T-helper 2 cell treated with Interferon-gamma antibody and Interleukin-4, amounts not matched to agents 5 μg/mL and 100 μg/mL, for 36 hours (primary cell): Measurements from ENCODE around the gene ITPRIP.
A peak's percentile ranks its signal among the peaks of the same experiment; 100 is the strongest.

Source experiments
- DNase-seq: peaks from one replicate; pipeline ENCODE4 v3.0.0; 2021; ENCODE audit warnings: low spot score
- H3K27ac Mint-ChIP-seq: one replicate; pipeline ENCODE4 v1.8.0; 2021; ENCODE audit warnings: mild to moderate bottlenecking, mixed read lengths
- H3K27me3 Mint-ChIP-seq: one replicate; pipeline ENCODE4 v1.8.0; 2021; ENCODE audit warnings: low read depth, mixed read lengths
- H3K36me3 Mint-ChIP-seq: one replicate; pipeline ENCODE4 v1.8.0; 2021; ENCODE audit warnings: low read depth, mixed read lengths
- H3K4me1 Mint-ChIP-seq: one replicate; pipeline ENCODE4 v1.8.0; 2021; ENCODE audit warnings: low read depth, mixed read lengths
- H3K4me3 Mint-ChIP-seq: one replicate; pipeline ENCODE4 v1.8.0; 2022; ENCODE audit warnings: mild to moderate bottlenecking, moderate library complexity, mixed read lengths
- H3K9me3 Mint-ChIP-seq: one replicate; pipeline ENCODE4 v1.8.0; 2021; ENCODE audit warnings: mixed read lengths

ITPRIP gene

GRCh38 chr10:104334561-104334960, 3.7 kb downstream of the ITPRIP start:
- H3K27ac Mint-ChIP-seq = no peak overlapping the region
- no peaks in the 10 kb centered on the region for H3K27me3 Mint-ChIP-seq
- H3K4me1 Mint-ChIP-seq = peaks cover 69% of the 10 kb centered on the region
- no peaks in the 10 kb centered on the region for H3K9me3 Mint-ChIP-seq
- peaks cover 22% of the 10 kb centered on the region for H3K36me3 Mint-ChIP-seq
- DNase-seq = no peak
- H3K4me3 Mint-ChIP-seq = no peak overlapping the region

- Mint-ChIP-seq H3K27ac (peak overlapping the region; percentile 69), H3K4me1 (peaks cover 69% of the 10 kb centered on the region), H3K36me3 (peaks cover 22% of the 10 kb centered on the region), H3K4me3 (peak overlapping the region; percentile 35), H3K9me3 (no peaks in the 10 kb centered on the region), H3K27me3 (no peaks in the 10 kb centered on the region)
- no peak for DNase-seq
These were observed 4.4 kb downstream of the ITPRIP start for GRCh38 chr10:104333728-104334373.

- Mint-ChIP-seq H3K4me1 (peaks cover 73% of the 10 kb centered on the region), H3K27ac (peak overlapping the region; percentile 69), H3K36me3 (peaks cover 22% of the 10 kb centered on the region), H3K9me3 (no peaks in the 10 kb centered on the region), H3K27me3 (no peaks in the 10 kb centered on the region), H3K4me3 (peak overlapping the region; percentile 35)
- no peak for DNase-seq
These were observed 5.1 kb downstream of the ITPRIP start for GRCh38 chr10:104333032-104333727.

- no peak for DNase-seq
- Mint-ChIP-seq H3K4me3 (no peak overlapping the region), H3K9me3 (no peaks in the 10 kb centered on the region), H3K27ac (no peak overlapping the region), H3K27me3 (no peaks in the 10 kb centered on the region), H3K36me3 (peaks cover 22% of the 10 kb centered on the region), H3K4me1 (peaks cover 79% of the 10 kb centered on the region)
These were observed 5.8 kb downstream of the ITPRIP start for GRCh38 chr10:104332243-104333031.

GRCh38 chr10:104331208-104331838, 6.9 kb downstream of the ITPRIP start:
- H3K36me3 Mint-ChIP-seq = peaks cover 20% of the 10 kb centered on the region
- H3K4me1 Mint-ChIP-seq = peaks cover 84% of the 10 kb centered on the region
- H3K27me3 Mint-ChIP-seq = no peaks in the 10 kb centered on the region
- H3K4me3 Mint-ChIP-seq = no peak overlapping the region
- DNase-seq = no peak
- no peak overlapping the region for H3K27ac Mint-ChIP-seq
- no peaks in the 10 kb centered on the region for H3K9me3 Mint-ChIP-seq

- no peak for DNase-seq
- Mint-ChIP-seq H3K9me3 (no peaks in the 10 kb centered on the region), H3K27me3 (no peaks in the 10 kb centered on the region), H3K4me3 (peak overlapping the region; percentile 72), H3K36me3 (peaks cover 24% of the 10 kb centered on the region), H3K27ac (no peak overlapping the region), H3K4me1 (peaks cover 80% of the 10 kb centered on the region)
These were observed 7.8 kb downstream of the ITPRIP start for GRCh38 chr10:104330168-104331110.

- H3K27me3 Mint-ChIP-seq = no peaks in the 10 kb centered on the region
- peak overlapping the region; percentile 84 for H3K27ac Mint-ChIP-seq
- H3K4me3 Mint-ChIP-seq = peak overlapping the region; percentile 72
- peaks cover 79% of the 10 kb centered on the region for H3K4me1 Mint-ChIP-seq
- peaks cover 25% of the 10 kb centered on the region for H3K36me3 Mint-ChIP-seq
- no peak for DNase-seq
- H3K9me3 Mint-ChIP-seq = no peaks in the 10 kb centered on the region
These were observed 8.5 kb downstream of the ITPRIP start for GRCh38 chr10:104329735-104330134.

- Mint-ChIP-seq H3K4me3 (peak overlapping the region; percentile 72), H3K4me1 (peaks cover 83% of the 10 kb centered on the region), H3K36me3 (peaks cover 26% of the 10 kb centered on the region), H3K27me3 (no peaks in the 10 kb centered on the region), H3K27ac (peak overlapping the region; percentile 84), H3K9me3 (no peaks in the 10 kb centered on the region)
- DNase-seq = peak; percentile 90
These were observed 9.2 kb downstream of the ITPRIP start for GRCh38 chr10:104328896-104329710.

- no peaks in the 10 kb centered on the region for H3K9me3 Mint-ChIP-seq
- H3K27ac Mint-ChIP-seq = peak overlapping the region; percentile 84
- peaks cover 84% of the 10 kb centered on the region for H3K4me1 Mint-ChIP-seq
- peak overlapping the region; percentile 72 for H3K4me3 Mint-ChIP-seq
- H3K27me3 Mint-ChIP-seq = no peaks in the 10 kb centered on the region
- DNase-seq = no peak
- H3K36me3 Mint-ChIP-seq = peaks cover 30% of the 10 kb centered on the region
These were observed 9.7 kb downstream of the ITPRIP start for GRCh38 chr10:104328646-104328895.

- H3K4me1 Mint-ChIP-seq = peaks cover 83% of the 10 kb centered on the region
- H3K9me3 Mint-ChIP-seq = no peaks in the 10 kb centered on the region
- peaks cover 26% of the 10 kb centered on the region for H3K36me3 Mint-ChIP-seq
- H3K4me3 Mint-ChIP-seq = peak overlapping the region; percentile 72
- no peaks in the 10 kb centered on the region for H3K27me3 Mint-ChIP-seq
- H3K27ac Mint-ChIP-seq = peak overlapping the region; percentile 84
- no peak for DNase-seq
These were observed 10.3 kb downstream of the ITPRIP start for GRCh38 chr10:104327745-104328645.

- Mint-ChIP-seq H3K4me1 (peaks cover 87% of the 10 kb centered on the region), H3K36me3 (peaks cover 22% of the 10 kb centered on the region), H3K4me3 (peak overlapping the region; percentile 34), H3K9me3 (no peaks in the 10 kb centered on the region), H3K27ac (peak overlapping the region; percentile 59), H3K27me3 (no peaks in the 10 kb centered on the region)
- DNase-seq = no peak
These were observed 11.2 kb downstream of the ITPRIP start for GRCh38 chr10:104326991-104327610.
